22Rv1 (cell line): ENCODE data around the gene ALDH1L1.

Experiments
- H3K27ac ChIP-seq: fragments of 450-650 bp; 2 replicates; pipeline ENCODE4 v1.5.1; 2017
- ZFX ChIP-seq: fragments of 450-650 bp; IDR thresholded peaks from 2 replicates; pipeline ENCODE4 v1.6.1; 2017; ENCODE audit warnings: antibody characterized with exemption, borderline replicate concordance
- TF ChIP-seq, protein P1 (sequence below): fragments of 450-650 bp; IDR thresholded peaks from 2 replicates; pipeline ENCODE4 v1.5.1; 2017; ENCODE audit warnings: mild to moderate bottlenecking

The ALDH1L1 gene

DNA sequence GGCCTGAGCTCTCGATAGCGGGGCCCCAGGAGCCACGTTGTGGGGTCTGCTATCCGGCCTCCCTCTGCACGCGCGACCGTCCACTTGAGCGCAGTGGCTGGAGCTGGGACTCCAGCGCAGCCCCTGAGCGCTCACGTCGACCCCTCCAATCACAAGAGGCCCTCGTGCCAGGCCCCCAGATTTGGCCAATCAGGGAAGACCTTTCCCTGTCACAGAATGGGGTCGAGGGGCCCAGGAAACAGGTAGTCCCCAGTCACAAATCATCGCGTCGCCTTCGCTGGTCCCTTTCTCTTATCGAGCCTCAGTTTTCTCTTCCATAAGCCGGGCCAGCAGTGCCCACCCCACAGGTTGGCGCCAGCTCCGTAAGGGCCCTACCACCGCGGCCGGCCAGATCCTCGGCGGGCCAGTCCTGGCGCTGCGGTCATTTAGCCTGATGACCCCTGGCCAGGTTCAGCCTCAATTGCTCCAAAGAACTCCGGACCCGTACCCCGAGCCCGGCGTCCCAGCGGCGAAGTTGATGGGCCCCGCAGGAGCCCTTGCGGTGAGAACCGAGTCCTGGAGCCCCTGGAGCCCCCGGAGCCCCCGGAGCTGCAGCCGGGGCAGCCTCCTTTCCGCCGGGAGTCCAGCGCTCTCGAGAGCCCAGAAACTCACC, 435 bp downstream of the ALDH1L1 start:
- no peak overlapping the region for H3K27ac ChIP-seq

DNA sequence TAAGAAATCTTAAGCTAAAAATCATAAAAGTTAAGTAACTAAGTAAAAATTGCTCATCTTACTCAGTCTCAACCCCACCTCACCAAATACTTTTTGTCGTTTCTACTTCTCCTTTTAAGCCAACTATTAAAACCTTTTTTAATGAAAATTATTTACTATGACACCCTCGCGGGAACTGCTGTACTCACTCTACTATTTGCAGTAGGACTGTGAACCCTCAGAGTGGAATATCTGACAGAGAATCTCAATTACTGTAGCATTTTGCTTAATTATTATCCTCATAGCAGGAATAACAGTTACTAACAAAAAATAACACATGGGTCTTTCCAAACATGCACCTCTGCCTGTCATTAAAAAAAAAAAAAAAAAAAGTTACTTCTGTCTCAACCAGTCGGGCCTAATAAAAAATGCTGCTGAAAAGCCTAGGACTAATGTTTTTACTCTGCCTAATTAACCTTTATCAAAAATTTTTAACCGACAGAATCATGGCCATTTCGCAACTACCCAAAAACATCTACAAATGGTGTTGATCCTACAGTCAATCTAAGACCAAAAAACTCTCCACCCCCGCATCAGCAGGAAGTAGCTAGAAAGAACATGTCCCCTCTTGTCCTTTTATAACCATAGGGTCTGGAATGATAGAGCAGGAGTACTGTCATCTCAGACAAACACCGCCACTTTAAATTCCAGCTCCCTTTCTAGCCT, 10.2 kb downstream of the ALDH1L1 start:
- no peak for TF ChIP-seq ZFX
- TF ChIP-seq, protein P1, sequence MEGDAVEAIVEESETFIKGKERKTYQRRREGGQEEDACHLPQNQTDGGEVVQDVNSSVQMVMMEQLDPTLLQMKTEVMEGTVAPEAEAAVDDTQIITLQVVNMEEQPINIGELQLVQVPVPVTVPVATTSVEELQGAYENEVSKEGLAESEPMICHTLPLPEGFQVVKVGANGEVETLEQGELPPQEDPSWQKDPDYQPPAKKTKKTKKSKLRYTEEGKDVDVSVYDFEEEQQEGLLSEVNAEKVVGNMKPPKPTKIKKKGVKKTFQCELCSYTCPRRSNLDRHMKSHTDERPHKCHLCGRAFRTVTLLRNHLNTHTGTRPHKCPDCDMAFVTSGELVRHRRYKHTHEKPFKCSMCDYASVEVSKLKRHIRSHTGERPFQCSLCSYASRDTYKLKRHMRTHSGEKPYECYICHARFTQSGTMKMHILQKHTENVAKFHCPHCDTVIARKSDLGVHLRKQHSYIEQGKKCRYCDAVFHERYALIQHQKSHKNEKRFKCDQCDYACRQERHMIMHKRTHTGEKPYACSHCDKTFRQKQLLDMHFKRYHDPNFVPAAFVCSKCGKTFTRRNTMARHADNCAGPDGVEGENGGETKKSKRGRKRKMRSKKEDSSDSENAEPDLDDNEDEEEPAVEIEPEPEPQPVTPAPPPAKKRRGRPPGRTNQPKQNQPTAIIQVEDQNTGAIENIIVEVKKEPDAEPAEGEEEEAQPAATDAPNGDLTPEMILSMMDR, result no peak
- H3K27ac ChIP-seq, result no peak overlapping the region

More for the DNA sequence above, 435 bp downstream of the ALDH1L1 start:
- no peak for TF ChIP-seq ZFX
- TF ChIP-seq, protein P1, result no peak

DNA sequence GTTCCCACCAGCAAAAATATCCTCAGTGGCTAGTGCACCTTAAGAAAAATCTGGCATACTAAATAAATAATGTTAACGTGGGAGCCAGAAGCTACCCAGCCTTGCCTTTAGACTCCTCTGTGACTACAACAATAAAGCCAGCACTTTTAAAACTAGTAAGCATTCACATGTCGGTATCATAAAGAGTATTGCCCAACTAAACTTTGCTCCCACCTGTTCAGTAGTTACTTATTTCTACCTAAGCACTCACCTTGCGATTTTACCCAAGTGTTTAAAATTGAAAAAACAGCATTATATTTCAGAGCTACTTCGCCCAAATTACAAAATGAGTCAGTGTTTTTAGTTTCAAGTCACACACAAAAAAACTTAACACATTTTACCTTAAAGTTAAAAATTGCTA, 12.8 kb downstream of the ALDH1L1 start:
- TF ChIP-seq, protein P1, result no peak
- no peak for TF ChIP-seq ZFX
- H3K27ac ChIP-seq, result no peak overlapping the region

DNA sequence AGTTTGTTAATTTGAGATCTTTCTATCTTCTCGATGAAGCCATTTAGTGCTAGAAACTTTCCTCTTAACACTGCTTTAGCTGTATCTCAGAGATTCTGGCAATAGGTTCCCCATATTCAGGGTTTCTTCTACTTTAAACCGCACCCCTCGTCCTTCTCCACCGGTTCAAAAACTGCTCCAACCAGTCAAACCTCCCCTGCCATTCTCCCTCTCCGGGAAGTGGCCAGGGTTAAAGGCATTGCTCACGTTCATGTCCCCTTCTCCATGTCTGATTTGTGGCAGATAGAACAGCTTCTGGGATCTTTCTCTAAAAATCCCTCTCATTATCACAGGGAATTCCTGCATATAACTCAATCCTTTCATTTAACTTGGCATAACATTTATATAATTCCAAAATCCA, 14.4 kb downstream of the ALDH1L1 start:
- TF ChIP-seq ZFX, result no peak
- TF ChIP-seq, protein P1, result no peak
- no peak overlapping the region for H3K27ac ChIP-seq

DNA sequence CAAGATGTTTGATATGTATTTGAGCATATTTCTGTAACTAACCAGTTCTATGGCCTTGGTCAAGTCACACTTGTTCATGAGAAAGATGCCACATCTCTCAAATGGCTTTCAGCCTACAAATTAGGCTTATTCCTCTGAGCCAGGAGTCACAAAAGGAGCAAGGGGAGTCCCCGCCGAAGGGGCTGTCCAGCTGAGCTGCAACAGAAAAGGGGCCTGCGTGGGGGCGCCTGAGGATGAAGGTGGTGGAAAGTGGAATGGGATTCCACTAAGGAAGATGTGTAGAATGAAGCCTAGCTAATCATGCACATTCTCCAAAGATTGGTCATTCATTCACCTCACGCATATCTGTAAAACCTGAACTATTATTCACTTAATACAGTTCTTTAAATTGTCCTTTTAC, 19.1 kb downstream of the ALDH1L1 start:
- no peak overlapping the region for H3K27ac ChIP-seq
- TF ChIP-seq, protein P1, result no peak
- TF ChIP-seq ZFX, result no peak

DNA sequence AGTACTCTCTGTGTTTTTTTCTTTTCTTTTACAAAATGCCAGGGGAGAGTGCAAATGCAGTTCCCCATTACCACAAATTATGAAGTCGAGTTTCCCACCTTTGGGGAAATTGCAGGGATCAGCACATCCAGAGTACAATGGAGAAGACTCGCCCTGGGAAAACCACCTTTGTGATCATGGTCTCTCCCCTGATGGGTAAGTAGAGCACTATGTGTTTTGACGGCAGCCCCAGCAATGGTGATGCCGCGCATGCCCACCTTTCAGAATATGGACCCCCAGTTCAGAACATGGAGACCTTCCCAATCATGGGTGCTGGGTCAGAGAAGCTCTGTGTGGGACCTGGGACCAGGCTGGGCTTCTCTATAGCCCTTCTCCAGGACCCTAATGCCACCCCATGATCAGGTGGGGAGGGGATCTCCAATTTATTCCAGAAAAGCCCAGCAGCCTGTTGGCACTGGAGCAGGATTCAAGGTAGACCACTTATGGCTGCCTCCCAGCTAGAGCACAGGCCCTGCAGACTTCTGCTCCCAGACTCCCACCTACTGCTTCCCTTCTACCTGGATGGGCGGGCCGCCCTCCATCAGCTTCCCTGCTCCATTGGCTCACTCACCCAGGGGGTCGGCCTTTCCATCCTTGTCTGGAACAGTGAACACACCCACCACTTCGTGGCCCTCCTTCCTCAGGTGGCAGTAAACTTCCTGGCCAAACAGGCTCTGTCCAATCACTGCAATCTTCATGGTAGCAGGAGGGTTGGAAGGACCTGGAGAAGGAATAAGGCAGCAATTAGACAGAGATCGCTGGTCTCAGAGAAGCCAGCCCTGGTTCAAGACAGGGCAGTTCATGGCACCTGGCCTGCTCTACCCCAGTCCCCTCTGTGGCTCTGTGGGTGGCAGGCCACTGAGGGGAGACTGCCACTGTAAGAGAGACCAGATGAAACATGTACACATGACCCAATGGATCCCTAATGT, 19.9 kb downstream of the ALDH1L1 start:
- H3K27ac ChIP-seq, result no peak overlapping the region
- TF ChIP-seq ZFX, result no peak
- TF ChIP-seq, protein P1, result no peak
